SK-N-MC (cell line): ENCODE results near the gene PRDM16.

Source experiments
- EZH2 ChIP-seq: fragments of 200-600 bp; sonication (generic); IDR thresholded peaks from one replicate; pipeline ENCODE4 v1.6.1; 2017; ENCODE audit warnings: antibody characterized with exemption
- POLR2AphosphoS5 ChIP-seq: IDR thresholded peaks from 2 replicates; pipeline ENCODE4 v1.6.1; 2012; ENCODE audit warnings: mild to moderate bottlenecking, low read depth, low read length, borderline replicate concordance

- no peak for TF ChIP-seq POLR2AphosphoS5
- TF ChIP-seq EZH2: no peak
Observed at GRCh38 chr1:3141836-3142235, 72.8 kb downstream of the PRDM16 start.
